DND-41 (cell line): ENCODE results near the gene NTMT1.

Experiments used
- EZH2 ChIP-seq: IDR thresholded peaks from 3 replicates; pipeline ENCODE4 v1.6.1; 2012; ENCODE audit warnings: borderline replicate concordance, low read depth, mild to moderate bottlenecking, moderate library complexity, low read length, inconsistent platforms; ENCODE audit not compliant: severe bottlenecking
- TF ChIP-seq, protein P1 (sequence below): IDR thresholded peaks from 2 replicates; pipeline ENCODE4 v1.5.1; 2012; ENCODE audit warnings: borderline replicate concordance, low read length, moderate library complexity, mild to moderate bottlenecking; ENCODE audit not compliant: poor library complexity, severe bottlenecking; ENCODE audit errors: extremely low read depth

- TF ChIP-seq, protein P1, sequence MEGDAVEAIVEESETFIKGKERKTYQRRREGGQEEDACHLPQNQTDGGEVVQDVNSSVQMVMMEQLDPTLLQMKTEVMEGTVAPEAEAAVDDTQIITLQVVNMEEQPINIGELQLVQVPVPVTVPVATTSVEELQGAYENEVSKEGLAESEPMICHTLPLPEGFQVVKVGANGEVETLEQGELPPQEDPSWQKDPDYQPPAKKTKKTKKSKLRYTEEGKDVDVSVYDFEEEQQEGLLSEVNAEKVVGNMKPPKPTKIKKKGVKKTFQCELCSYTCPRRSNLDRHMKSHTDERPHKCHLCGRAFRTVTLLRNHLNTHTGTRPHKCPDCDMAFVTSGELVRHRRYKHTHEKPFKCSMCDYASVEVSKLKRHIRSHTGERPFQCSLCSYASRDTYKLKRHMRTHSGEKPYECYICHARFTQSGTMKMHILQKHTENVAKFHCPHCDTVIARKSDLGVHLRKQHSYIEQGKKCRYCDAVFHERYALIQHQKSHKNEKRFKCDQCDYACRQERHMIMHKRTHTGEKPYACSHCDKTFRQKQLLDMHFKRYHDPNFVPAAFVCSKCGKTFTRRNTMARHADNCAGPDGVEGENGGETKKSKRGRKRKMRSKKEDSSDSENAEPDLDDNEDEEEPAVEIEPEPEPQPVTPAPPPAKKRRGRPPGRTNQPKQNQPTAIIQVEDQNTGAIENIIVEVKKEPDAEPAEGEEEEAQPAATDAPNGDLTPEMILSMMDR = no peak
- TF ChIP-seq EZH2 = no peak
Measured at GRCh38 chr9:129583308-129584038, 42.5 kb upstream of the NTMT1 start.
